Skin of body (tissue), 2 donors: ENCODE measurements around the gene SCUBE1. TPM values are rescaled to one million over a fixed set of nuclear protein-coding genes. Genes with fewer than 3 reads are reported as not detected.

Experiments
- DNase-seq: peaks from one replicate; lab custom pipeline; 2025; lab: John Stamatoyannopoulos, UW
- total RNA-seq: library from RNA; depleted of rRNA; stranded (reverse); fragments of >200 nt; gene quantifications from one replicate; pipeline ENCODE4 v1.2.3, GENCODE V29; 2014

SCUBE1 gene
- 0.20 TPM for total RNA-seq

- DNase-seq, result no peak
These were observed at the start of gene SCUBE1 for GRCh38 chr22:43343262-43343669. Gene SCUBE1 (minus strand): TSS chr22:43343372. CDS start chr22:43343261, 111 bp downstream.

- DNase-seq, result no peak
These were observed 49.3 kb upstream of the SCUBE1 start for GRCh38 chr22:43392385-43392989.

DNA sequence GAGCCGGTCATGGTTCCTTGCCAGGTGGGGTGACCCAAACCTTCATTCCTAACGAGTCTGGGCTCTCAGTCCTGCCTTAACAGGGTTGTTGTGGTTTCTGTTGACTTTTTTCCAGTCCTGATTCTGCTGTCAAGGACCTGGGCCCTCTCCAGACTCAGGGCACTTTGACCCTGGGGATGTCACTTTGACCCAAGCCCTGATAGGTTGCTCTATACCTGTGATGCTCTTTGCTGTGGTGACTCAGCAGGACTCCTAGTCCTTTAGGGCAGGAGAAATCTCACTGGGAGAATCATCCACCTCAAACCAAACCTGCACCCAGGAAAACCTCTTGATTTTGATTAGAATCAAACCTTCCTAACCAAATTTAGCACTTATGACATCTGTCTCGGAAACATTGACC is 48.1 kb upstream of the SCUBE1 start:
- DNase-seq, result no peak

- no peak for DNase-seq
These were observed 47.7 kb upstream of the SCUBE1 start for GRCh38 chr22:43390872-43391271.

DNA sequence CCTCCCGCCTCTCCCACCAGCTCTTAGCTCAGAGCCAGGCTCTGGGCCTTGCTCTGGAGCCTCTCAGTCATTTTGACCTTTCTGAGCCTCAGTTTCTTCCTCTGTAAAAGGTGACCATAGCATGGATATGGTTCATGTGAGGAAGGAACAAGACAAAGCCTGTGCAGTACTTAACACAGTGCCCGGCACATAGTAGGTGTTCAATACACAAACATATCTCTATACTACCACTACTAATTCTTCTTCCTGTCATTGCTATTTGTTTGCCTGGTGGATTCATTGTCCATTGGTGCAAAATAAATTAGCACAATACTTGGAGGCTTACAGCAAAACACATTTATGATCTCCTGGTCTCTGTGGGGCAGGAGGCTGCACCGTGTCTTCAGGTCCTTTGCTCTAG is 47.0 kb upstream of the SCUBE1 start:
- DNase-seq, result no peak

- DNase-seq, result no peak
These were observed 46.2 kb upstream of the SCUBE1 start for GRCh38 chr22:43389227-43389836.

DNA sequence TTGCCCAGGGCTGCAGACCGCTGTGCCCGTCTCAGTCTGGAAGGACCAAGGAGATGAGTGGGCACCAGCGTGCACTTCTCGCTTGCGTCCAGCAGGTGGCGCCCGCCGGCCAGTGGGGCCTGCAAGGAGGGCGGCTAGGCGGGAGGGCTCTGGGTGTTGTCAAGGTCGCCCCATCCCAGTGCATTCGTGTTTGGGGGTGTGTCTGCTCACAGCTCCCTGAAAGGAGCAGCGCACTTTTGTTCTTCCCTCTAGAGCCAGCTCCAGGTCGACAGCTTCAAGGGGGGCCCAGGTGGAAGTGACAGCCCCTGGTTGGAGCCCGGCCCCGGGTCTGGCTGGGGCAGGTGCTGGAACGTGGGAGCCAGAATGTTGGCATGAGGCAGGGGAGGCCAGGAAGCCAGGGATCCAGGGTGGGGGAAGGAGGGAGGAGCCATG is 45.3 kb upstream of the SCUBE1 start:
- DNase-seq, result peak; percentile 21

DNA sequence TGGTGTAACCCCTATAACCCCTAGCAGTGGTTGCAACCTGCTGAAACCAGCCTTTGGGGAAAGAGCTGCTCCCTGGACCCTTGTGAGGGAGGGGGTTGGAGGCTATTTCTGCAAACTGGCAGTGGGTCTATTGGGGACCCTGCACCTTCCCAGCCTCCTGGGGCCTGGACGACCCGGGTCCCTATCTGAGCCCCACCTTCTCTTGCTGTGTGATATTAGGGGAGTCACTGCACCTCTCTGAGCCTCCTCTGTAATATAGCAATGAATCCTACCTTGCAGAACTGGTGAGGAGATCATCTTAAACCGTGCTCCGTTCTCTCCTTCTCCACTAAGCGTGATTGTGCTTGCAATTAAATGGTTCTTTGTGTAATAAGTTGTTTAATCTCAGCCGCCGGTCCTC is 44.6 kb upstream of the SCUBE1 start:
- DNase-seq, result no peak

DNA sequence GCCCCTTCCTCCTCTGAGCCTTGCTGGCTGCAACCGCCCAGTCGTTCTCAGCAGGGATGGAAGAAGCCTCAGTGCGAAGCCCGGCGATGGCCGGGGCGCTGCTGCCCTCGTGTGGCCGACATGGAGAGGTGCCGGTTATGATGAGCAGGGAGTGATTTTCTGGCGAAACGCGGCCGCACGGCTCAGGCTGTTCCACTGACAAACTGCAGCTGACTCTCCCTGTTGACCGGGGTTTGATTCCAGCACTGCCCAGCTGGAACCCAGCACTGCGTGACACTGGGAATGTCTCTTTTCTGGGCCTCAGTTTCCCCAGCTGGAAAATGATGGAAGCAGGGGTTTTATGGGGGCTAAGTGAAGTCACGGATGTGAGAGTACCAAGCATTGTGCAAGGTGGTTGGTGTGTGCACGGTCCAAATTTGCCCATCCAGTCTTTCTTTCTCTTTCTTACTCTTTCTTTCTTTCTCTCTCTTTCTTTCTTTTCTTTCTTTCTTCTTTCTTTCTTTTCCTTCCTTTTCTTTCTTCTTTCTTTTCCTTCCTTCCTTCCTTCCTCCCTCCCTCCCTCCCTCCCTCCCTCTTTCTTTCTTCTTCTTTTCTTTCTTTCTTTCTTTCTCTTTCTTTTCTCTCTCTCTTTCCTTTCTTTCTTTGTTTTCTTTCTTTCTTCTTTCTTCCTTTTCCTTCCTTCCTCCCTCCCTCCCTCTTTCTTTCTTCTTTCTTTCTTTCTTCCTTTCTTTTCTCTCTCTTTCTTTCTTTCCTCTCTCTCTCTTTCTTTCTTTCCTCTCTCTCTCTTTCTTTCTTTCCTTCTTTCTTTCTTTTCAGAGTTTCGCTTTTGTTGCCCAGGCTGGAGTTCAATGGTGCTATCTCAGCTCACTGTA is 42.8 kb upstream of the SCUBE1 start:
- peak; percentile 61 for DNase-seq

DNA sequence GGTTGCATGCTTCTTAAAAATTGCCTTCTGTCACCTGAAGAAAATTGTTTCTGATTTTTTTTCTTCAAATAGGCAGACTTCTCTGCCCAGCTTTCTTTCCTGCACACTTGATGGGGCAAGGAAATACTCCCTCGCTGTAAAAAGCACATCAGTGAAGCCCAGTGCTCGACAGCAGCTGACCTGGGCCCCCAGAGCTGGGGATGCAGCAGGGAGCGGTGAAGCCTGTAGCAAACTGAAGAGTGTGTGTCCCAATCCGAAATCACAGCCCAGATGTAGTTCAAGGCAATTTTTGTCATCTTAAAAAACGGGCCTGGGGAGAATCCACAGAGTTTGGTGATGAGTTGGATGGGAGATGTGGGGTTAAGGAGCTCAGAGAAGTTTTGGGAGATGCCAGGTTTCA is 41.7 kb upstream of the SCUBE1 start:
- DNase-seq, result no peak

GRCh38 chr22:43381693-43382092 is 38.5 kb upstream of the SCUBE1 start:
- no peak for DNase-seq

- DNase-seq, result no peak
These were observed 34.9 kb upstream of the SCUBE1 start for GRCh38 chr22:43377896-43378704.

DNA sequence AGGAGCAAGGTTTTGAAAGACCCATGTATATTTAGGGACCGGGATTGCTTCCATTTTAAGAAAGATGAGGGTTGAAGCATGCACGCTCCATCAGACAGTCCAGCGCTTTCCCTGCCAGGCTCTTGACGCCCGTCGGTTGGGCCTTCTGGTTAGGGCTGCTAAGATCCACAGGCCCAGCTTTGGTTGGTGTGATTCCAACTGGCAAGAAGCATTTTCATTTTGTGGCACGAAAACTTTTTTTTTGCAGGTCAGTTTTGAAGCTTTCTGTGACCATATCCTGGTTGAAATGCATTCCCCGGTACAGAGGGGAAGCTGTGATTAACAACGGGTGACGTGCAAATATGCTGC is 34.4 kb upstream of the SCUBE1 start:
- no peak for DNase-seq

GRCh38 chr22:43376765-43377547 is 33.8 kb upstream of the SCUBE1 start:
- DNase-seq, result no peak

DNA sequence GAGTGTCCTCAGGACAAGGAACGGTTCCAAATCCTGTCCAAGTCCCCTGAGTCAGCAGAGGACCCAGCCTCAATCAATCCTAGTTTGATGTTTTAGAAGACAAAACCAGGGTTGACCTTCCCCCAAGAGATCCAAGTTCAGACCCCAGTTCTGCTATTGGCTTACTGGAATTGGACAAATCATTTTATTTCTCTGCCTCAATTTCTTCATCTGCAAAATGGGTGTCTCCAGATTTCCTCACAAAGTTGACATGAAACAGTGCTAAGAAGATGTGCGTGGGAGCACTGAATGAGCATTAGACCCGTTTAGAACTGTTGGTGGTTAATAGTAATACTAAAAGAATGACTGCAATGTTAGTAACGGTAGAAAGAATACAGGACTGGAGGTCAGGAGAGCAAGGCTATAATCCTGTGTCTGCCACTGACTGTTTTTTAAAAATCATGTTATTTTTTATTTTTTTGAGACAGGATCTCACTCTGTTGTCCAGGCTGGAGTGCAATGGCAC is 32.8 kb upstream of the SCUBE1 start:
- DNase-seq, result no peak

DNA sequence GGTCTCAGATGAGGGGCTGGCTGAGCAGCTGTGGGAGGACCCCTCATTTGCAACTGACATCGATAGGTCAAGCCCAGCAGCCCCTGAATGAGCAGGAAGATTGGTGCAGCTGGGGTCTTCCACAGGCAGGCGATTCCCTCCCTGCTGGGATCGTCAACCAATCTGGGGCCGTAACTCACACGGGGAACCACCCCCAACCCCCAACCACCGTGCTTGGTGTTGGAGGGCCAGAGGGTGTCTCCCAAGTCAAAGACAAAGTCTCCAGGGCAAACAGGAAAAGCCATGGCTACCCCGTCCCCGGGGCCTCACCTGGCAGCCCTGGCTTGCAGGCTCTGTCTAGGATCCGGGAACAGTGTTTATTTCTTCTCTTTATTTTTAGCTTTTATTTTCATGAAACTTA is 26.9 kb upstream of the SCUBE1 start:
- no peak for DNase-seq

DNA sequence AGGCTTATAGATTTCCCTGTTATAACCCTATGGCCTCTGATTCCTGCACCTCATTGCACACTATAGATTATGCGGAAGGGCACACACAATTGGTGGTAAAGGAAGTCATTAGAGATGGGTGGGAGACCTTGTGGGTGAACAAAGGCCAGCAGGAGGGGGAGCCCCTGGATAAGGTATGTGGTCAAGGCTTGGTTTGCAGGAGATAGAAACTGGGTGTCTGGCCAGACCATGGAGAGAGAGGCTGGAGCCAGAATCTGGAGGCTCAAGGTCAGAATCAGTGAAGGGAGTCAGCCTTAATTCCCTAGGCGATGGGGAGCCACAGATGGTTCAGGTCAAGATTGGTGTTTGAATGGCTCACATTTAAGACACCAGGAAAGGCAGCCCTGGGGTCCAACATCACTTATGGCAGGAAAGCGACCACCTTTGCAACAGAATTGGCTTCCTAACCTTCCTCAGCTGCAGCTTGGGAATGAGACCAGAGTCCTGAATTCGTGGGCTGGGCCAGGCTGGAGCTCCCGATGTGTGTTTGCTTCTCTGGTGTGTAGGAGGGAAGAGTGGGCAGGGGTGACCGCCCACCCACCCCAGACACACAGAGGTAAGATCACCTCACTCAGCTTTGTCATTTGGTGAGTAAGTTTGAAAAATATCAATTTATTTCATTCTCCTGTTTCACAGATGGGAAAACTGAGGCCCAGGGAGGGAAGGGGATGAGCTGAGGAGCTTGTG is 22.7 kb upstream of the SCUBE1 start:
- no peak for DNase-seq

GRCh38 chr22:43364169-43364435 is 20.9 kb upstream of the SCUBE1 start:
- DNase-seq, result no peak

DNA sequence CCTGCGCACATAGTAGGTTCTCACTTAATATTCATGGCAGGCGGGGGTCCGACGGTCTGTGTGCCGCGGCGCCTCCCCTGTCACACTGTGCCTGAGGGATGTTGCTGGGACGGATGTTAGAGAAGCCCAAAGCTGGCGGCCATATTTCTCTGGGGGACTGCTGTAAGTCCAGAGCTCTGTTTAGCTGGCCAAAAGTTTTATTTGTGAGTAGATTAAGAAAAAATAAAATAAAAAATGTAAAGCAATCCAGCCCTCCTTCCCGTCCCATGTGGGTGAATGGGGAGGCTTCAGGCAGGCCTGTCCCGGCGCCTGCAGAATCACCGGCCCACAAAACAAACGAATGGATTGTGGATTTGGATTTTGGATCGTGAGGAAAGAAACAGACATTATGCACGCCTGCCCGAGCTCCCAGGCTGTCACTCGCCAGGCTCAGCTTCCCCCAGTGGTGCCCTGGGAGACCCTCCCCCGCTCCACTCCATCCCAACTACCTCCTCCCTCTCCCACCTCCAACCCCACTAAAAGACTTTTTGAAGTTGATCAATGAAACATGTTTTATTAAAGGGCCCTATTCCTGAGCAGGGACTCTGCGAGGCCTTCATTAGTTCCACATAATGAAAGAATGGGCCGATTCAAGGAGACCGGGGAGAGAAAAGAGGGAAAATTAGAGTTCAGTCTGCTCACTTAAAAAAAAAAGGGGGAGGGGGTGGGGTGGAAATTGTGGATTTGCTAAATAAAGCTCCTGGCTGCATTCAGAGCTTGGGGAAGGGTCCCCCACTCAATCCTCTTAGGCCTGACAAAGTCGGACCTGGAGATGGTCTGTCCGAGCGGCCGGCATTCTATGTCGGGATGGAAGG is 20.4 kb upstream of the SCUBE1 start:
- no peak for DNase-seq
